Limb (tissue), 2 donors: Measurements from ENCODE around the gene PTPRK.

Source experiments
- DNase-seq, 2 donors: peaks; one replicate each; pipeline ENCODE4 v3.0.0-alpha.2; 2016; ENCODE audit errors: extremely low spot score in 2 of 2

PTPRK gene

GRCh38 chr6:128204616-128205015, 315.8 kb downstream of the PTPRK start:
- no peak for DNase-seq

DNA sequence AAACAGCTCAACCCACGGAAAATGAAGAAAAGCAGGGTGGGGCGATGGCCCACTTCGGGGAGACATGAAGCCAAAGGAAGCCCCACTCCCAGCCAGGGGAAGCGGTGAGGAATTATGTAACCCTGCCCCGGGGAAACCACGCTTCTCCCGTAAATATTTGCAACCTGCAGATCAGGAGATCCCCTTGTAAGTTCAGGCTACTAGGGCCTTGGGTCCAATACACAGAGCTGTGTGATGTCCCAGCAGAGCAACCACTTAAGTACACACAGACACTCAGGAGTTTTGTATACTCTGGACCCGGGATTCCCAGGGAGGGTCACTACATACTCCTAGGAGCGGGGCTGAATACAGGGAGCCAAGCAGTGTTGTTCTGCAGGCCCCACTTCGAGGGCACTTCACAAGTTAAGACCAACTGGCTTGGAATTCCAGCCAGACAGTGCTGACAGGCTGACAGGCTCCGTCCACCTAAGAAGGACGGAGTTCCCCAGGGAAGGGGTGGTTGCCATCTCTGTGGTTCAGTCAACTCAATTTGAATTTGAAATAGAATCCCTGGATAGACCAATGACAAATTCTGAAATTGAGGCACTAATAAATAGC, 318.1 kb downstream of the PTPRK start:
- no peak for DNase-seq

GRCh38 chr6:128200789-128201188, 319.6 kb downstream of the PTPRK start:
- DNase-seq = no peak

DNA sequence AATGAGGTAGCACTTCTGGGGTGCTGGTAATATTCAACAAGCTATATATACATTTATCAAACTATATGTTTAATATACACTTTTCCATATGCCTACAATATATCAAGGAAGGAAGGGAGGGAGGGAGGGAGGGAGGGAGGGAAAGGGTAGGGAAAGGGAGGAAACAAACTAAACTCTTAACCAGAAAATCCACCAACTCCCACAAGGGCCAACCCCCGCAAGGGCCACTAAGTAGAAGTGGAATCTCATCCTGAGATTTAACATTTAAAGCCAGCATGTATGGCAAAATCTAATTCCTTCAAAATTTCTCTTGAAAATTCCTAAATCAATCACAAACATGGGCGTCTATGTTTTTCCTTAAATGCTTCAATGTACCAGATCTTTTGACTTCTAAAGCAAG, 320.9 kb downstream of the PTPRK start:
- no peak for DNase-seq

GRCh38 chr6:128192972-128193371, 327.4 kb downstream of the PTPRK start:
- DNase-seq = no peak

GRCh38 chr6:128188678-128189077, 331.7 kb downstream of the PTPRK start:
- no peak for DNase-seq

GRCh38 chr6:128186729-128187128, 333.7 kb downstream of the PTPRK start:
- no peak for DNase-seq

DNA sequence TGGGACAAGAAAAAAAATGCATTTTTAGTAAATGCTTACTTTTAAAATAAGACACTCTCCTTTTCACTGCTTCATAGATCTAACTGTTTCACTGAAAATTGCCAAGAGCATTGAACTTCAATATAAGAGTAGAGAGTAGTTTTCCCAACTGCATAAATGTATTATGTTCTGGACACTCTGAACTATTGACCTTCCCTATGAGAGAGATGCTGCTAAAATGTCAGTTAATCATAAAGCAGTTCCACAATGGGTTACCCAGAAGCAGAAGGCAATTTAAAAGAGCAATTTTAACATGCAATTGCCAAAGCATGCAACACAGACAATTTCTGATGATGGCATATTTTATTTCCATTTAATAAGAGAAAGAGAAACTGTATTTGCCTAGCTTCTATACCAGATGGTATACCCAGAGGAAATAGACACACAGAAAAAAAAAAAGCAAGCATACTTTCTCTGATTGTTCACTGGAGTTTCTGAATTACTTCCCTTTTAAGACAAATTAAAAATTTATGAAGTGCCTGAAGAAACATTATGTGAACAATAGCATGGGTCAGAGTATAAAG, 340.4 kb downstream of the PTPRK start:
- peak in 1 of 2 donors; percentile 8 for DNase-seq

GRCh38 chr6:128174724-128175123, 345.7 kb downstream of the PTPRK start:
- no peak for DNase-seq

- DNase-seq = no peak
Observed at GRCh38 chr6:128172752-128173682, 347.4 kb downstream of the PTPRK start.

- no peak for DNase-seq
Observed at GRCh38 chr6:128172081-128172480, 348.3 kb downstream of the PTPRK start.

DNA sequence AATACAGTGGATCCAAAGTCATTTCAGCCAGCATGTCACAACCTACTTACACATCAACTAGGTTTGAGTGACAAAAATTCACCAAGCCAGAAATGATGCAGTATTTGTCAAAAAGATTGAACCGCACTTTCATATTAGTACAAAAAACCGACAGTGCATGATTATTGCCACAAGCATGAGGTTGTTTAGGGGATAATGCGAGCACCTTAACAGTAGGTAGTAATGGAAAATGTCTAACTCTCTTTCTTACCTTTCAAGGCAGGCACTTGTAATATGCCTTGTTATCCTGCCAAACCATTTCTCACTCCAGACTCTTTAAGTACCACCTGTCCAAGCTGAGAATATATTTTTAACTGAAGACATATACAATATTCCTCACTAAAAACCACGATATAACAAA, 349.2 kb downstream of the PTPRK start:
- DNase-seq = no peak

DNA sequence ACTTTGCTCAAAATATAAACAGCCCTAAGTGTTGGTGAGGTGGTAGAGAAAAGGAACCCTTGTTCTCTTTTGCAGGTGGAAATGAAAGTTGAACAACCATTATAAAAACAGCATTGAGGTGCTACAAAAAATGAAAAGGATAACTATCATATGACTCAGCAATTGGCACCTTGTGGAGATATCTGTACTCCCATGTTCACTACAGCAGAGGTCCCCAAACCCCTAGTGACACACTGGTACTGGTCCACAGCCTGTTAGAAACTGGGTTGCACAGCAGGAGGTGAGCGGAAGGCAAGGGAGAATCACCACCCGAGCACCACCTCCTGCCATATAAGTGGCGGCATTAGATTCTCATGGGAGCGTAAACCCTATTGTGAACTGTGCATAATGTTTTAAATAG, 352.2 kb downstream of the PTPRK start:
- no peak for DNase-seq

- DNase-seq = no peak
Observed at GRCh38 chr6:128167552-128167951, 352.8 kb downstream of the PTPRK start.

GRCh38 chr6:128164254-128164653, 356.1 kb downstream of the PTPRK start:
- DNase-seq = no peak

GRCh38 chr6:128162423-128162822, 358.0 kb downstream of the PTPRK start:
- DNase-seq = no peak

DNA sequence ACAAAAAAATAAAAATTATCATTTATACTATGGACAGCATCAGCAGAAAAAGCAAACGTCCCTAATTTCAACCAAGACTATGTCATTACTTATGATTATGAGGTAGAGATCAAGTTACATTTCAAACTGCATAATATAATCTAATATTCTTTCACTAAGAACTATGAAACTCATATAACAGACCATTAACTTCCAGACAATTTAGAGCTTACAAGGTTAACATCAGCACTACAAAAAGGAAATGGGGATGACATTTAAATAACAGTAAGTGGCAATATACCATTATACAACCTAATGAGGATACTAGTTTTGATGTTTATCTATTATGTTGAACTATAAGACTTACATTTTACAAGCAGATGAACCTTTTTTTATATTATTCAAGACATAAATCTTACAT, 358.6 kb downstream of the PTPRK start:
- no peak for DNase-seq

DNA sequence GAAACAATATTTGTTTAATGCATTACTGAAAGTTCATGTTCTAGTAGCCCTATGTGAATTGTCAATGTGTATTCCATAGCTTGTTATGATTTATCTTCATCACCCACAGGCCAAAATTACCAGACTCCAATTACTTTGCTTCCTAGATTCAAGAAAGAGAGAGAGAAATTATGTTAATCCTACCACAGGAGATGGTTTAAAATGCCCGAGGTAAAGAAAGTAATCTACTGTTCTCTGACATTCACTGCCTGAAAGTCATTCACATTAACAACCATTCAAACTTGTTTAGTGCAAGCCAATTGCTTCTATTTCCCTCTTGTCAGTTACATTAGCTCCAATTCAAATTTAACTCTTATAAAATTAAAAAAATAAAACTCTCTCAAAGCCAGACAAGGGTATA, 359.1 kb downstream of the PTPRK start:
- DNase-seq = no peak

- DNase-seq = no peak
Observed at GRCh38 chr6:128158496-128158895, 361.9 kb downstream of the PTPRK start.

GRCh38 chr6:128156321-128157111, 363.9 kb downstream of the PTPRK start:
- DNase-seq = no peak

DNA sequence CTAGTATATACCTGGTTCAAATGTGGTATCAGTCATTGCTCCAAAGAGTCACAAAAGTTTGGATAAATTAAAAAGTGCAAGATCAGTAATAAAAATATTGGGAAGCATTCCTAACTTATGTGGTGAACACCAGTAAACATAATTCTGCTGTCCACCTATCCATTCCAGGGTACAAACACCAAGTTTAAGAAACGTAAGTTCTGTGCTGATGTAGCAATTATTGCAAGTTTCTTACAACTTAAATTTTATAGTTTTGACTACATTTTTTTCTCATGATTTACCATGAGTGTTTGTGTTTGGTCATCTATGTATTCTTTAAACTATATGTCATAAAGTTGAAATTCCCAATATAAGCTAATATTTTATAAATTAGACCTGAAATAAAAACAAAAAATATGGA, 364.6 kb downstream of the PTPRK start:
- DNase-seq = no peak

GRCh38 chr6:128152551-128152950, 367.8 kb downstream of the PTPRK start:
- DNase-seq = no peak
